Measurements from ENCODE around the gene SLC13A3. TPM values are rescaled to one million over a fixed set of nuclear protein-coding genes. Genes with fewer than 3 reads are reported as not detected.

Gene SLC13A3, protein sequence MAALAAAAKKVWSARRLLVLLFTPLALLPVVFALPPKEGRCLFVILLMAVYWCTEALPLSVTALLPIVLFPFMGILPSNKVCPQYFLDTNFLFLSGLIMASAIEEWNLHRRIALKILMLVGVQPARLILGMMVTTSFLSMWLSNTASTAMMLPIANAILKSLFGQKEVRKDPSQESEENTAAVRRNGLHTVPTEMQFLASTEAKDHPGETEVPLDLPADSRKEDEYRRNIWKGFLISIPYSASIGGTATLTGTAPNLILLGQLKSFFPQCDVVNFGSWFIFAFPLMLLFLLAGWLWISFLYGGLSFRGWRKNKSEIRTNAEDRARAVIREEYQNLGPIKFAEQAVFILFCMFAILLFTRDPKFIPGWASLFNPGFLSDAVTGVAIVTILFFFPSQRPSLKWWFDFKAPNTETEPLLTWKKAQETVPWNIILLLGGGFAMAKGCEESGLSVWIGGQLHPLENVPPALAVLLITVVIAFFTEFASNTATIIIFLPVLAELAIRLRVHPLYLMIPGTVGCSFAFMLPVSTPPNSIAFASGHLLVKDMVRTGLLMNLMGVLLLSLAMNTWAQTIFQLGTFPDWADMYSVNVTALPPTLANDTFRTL
- total RNA-seq (ENCODE audit: low replicate concordance) = 4.5 and 7.4 TPM in 2 replicates

DNA sequence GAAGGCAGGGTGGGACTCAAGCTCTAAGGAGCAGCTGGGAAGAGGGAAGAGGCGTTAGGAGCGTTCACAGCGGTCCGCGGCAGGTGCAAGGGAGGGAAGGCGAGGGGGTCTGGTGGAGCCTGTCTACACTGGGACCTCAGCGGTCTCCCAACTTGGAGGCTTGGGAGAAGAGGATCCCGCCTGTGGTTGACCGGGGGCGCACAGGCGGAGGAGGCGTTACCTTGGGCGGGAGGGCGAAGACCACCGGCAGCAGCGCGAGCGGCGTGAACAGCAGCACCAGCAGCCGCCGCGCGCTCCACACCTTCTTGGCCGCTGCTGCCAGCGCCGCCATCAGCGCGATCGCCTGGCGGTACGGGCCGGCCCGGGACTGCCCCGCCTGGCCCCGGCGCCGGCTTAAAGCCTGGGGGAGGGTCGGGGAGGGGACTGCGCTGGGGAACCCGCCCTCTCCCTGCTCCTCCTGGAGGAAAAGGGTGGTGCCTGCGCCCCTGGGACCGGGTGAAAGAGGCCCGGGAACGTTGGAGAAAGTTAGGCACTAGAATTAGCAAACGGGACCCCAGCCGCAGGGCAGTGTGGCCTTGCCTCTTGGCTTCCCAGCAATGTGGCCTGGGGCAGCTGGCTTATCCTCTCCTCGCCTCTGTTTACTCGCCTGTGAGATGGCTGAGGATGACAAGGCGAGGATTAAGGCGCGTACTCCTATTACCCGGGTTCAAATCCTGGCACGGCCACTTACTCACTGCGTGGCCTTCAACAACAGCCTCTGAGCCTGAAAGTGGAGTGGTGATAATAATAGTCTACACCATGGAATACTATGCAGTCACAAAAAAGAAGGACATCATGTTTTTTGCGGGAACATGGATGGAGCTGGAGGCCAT is at the start of gene SLC13A3:
SLC13A3 (minus strand) TSS at position 369 of the 872 bp plus-strand sequence; CDS start at position 331, 38 bp downstream.
- peaks cover 35% of the 10 kb centered on the region for H3K4me1 Mint-ChIP-seq
- Histone ChIP-seq H3K79me2 (ENCODE audit: low read depth) (no peaks in the 10 kb centered on the region), H3K4me2 (peak within 1 kb of the TSS; percentile 68)

DNA sequence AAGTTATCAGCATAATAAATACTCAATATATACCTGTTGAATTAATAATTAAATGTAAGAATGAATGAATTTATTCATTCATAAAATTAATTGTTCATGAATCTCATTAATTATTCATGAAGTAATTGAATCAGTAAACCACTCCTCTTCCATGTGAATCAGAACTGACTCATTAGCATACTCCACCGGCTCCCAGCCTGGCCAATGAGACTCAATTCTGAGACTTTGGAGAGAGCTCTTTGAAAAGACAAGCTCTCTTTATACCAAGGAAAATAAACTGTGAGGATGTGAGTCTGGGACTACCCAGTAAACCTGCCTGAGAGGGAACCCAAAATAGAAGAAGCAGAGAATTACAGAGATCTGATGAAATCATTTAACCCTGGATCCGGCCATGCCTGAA is 49.8 kb upstream of the SLC13A3 start:
- Mint-ChIP-seq H3K27me3 (ENCODE audit: insufficient read depth, low read depth) (peaks cover 7% of the 10 kb centered on the region), H3K9me3 (peaks cover 11% of the 10 kb centered on the region), H3K27ac (no peak overlapping the region), H3K36me3 (peaks cover 8% of the 10 kb centered on the region), H3K4me1 (peaks cover 58% of the 10 kb centered on the region), H3K4me3 (no peak overlapping the region)
- Histone ChIP-seq H3K79me2 (ENCODE audit: low read depth) (no peaks in the 10 kb centered on the region), H2AFZ (replicated peaks) (no peak overlapping the region), H3K4me1 (peaks cover 8% of the 10 kb centered on the region), H4K20me1 (ENCODE audit: low read depth) (no peaks in the 10 kb centered on the region), H3K27me3 (no peaks in the 10 kb centered on the region), H3K4me3 (no peak overlapping the region), H3K9me3 (ENCODE audit: low read depth) (peaks cover 3% of the 10 kb centered on the region), H3K4me2 (no peak overlapping the region), H3F3A (ENCODE audit: low read depth) (peaks cover 25% of the 10 kb centered on the region), H3K36me3 (no peaks in the 10 kb centered on the region), H3K27ac (no peak overlapping the region), H3K9ac (no peak overlapping the region)
- TF ChIP-seq, protein P1, sequence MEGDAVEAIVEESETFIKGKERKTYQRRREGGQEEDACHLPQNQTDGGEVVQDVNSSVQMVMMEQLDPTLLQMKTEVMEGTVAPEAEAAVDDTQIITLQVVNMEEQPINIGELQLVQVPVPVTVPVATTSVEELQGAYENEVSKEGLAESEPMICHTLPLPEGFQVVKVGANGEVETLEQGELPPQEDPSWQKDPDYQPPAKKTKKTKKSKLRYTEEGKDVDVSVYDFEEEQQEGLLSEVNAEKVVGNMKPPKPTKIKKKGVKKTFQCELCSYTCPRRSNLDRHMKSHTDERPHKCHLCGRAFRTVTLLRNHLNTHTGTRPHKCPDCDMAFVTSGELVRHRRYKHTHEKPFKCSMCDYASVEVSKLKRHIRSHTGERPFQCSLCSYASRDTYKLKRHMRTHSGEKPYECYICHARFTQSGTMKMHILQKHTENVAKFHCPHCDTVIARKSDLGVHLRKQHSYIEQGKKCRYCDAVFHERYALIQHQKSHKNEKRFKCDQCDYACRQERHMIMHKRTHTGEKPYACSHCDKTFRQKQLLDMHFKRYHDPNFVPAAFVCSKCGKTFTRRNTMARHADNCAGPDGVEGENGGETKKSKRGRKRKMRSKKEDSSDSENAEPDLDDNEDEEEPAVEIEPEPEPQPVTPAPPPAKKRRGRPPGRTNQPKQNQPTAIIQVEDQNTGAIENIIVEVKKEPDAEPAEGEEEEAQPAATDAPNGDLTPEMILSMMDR (IDR thresholded peaks at IDR 0.05) = no peak
- no peak for TF ChIP-seq EZH2phosphoT487 (IDR thresholded peaks at IDR 0.05)
- TF ChIP-seq EZH2 (IDR thresholded peaks at IDR 0.05) = no peak
- DNase-seq (ENCODE audit: low spot score) = no peak

More for the DNA sequence above, at the start of gene SLC13A3:
- peak; percentile 87 for DNase-seq (ENCODE audit: low spot score)
- Mint-ChIP-seq H3K36me3 (no peaks in the 10 kb centered on the region), H3K4me3 (peak within 1 kb of the TSS; percentile 81), H3K27me3 (ENCODE audit: insufficient read depth, low read depth) (peaks cover 4% of the 10 kb centered on the region), H3K27ac (peak within 1 kb of the TSS; percentile 5), H3K9me3 (no peaks in the 10 kb centered on the region)
- no peaks in the 10 kb centered on the region for H3K36me3 ChIP-seq
- H3F3A ChIP-seq (ENCODE audit: low read depth) = peaks cover 37% of the 10 kb centered on the region
- no peaks in the 10 kb centered on the region for H3K9me3 ChIP-seq (ENCODE audit: low read depth)
- peaks cover 21% of the 10 kb centered on the region for H3K4me1 ChIP-seq
- H3K9ac ChIP-seq = no peak within 1 kb of the TSS
- peaks cover 13% of the 10 kb centered on the region for H4K20me1 ChIP-seq (ENCODE audit: low read depth)
- H3K4me3 ChIP-seq = peak within 1 kb of the TSS; percentile 42
- TF ChIP-seq, protein P1 (IDR thresholded peaks at IDR 0.05) = peak; percentile 19
- TF ChIP-seq EZH2phosphoT487 (IDR thresholded peaks at IDR 0.05) = no peak
- no peak within 1 kb of the TSS for H3K27ac ChIP-seq
- H2AFZ ChIP-seq (replicated peaks) = peak within 1 kb of the TSS; percentile 85
- H3K27me3 ChIP-seq = peaks cover 39% of the 10 kb centered on the region

DNA sequence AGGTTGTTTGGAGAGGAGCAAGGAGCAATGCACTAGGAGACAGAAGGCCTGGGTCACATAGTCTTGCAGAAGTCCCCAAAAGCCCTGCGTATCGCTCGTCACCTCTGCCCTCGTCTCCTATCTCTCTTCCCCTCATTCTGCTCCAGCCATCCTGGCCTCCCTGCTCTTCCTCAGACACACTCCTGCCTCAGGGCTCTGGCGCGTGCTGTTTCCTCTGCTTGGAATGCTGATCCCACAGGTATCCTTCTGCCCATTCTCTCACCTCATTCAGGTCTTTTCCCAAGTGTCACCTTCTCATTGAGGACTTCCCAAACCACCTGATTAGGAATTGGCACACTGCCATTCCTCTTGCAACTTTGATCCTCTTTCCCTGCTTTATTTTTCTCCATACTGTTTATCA is 49.2 kb upstream of the SLC13A3 start:
- no peaks in the 10 kb centered on the region for H3K36me3 ChIP-seq
- peaks cover 8% of the 10 kb centered on the region for H3K36me3 Mint-ChIP-seq
- H3K27me3 ChIP-seq = no peaks in the 10 kb centered on the region
- H4K20me1 ChIP-seq (ENCODE audit: low read depth) = no peaks in the 10 kb centered on the region
- DNase-seq (ENCODE audit: low spot score) = no peak
- H3K9me3 Mint-ChIP-seq = peaks cover 11% of the 10 kb centered on the region
- no peaks in the 10 kb centered on the region for H3K79me2 ChIP-seq (ENCODE audit: low read depth)
- no peak overlapping the region for H3K4me3 ChIP-seq
- no peak overlapping the region for H3K4me3 Mint-ChIP-seq
- no peak overlapping the region for H3K4me2 ChIP-seq
- H3K9ac ChIP-seq = no peak overlapping the region
- peaks cover 25% of the 10 kb centered on the region for H3F3A ChIP-seq (ENCODE audit: low read depth)
- no peak for TF ChIP-seq EZH2phosphoT487 (IDR thresholded peaks at IDR 0.05)
- TF ChIP-seq, protein P1 (IDR thresholded peaks at IDR 0.05) = no peak
- TF ChIP-seq EZH2 (IDR thresholded peaks at IDR 0.05) = no peak
- H2AFZ ChIP-seq (replicated peaks) = no peak overlapping the region
- H3K4me1 ChIP-seq = peaks cover 8% of the 10 kb centered on the region
- H3K27me3 Mint-ChIP-seq (ENCODE audit: insufficient read depth, low read depth) = peaks cover 7% of the 10 kb centered on the region
- H3K27ac ChIP-seq = no peak overlapping the region
- peaks cover 63% of the 10 kb centered on the region for H3K4me1 Mint-ChIP-seq
- peak overlapping the region; percentile 34 for H3K27ac Mint-ChIP-seq
- H3K9me3 ChIP-seq (ENCODE audit: low read depth) = no peaks in the 10 kb centered on the region

All from neural progenitor cell (in vitro differentiated cells).